Activated T-helper 9 cell treated with anti-CD3 and anti-CD28 coated beads, Interleukin-2, amount 50 U/mL, for 16 hours (primary cell): ENCODE data around the gene ADGRG6.

Experiments
- DNase-seq: peaks from one replicate; pipeline ENCODE4 v3.0.0-alpha.2; 2020; ENCODE audit warnings: low read depth

The ADGRG6 gene

DNA sequence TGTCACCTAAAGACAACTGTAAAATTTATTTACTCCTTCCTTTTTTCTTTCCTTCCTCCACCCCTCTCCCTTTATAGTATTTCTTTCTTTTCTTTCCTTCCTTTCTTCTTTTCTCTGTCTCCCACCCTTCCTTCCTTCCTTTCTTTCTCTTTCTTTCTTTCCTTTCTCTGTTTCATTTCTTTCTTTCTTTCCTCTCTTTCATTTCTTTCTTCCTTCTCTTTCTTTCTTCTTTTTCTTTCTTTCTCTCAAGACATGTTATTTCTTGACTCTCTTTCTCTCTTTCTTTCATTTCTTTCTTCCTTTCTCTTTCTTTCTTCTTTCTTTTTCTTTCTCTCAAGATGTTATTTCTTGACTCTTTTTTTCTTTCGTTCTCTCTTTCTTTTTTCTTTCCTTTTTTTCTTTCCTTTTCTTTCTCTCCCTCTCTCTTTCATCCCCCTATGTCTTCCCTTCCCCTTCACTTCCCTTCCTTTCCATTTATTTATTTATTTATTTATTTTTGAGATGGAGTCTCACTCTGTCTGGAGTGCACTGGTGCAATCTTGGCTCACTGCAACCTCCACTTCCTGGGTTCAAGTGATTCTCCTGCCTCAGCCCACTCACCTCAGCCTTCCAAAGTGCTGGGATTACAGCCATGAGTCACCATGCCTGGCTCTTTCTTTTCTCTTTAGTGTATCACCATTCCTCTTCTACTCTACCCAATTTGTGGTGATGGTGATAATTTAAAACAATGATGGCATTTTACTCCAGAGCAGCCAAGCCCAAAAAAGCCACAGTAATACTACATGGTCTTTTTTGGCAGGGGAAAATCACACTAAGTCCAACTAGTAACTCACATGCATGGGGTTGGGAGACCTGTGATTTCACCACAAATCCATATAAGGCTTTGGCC is 188.2 kb downstream of the ADGRG6 start:
- DNase-seq, result no peak
